Fibroblast of villous mesenchyme (primary cell): Measurements from ENCODE around the gene SLAMF6. TPM values are rescaled to one million over a fixed set of nuclear protein-coding genes. Genes with fewer than 3 reads are reported as not detected.
"Not testable (repeated sequence)": the region's sequence is repeated elsewhere in the genome, so short reads cannot be mapped to it uniquely, and the experiment has no call there.

Experiments used
- DNase-seq: peaks from one replicate; pipeline ENCODE4 v3.0.0-alpha.2; 2010; ENCODE audit warnings: low read depth
- H3K4me3 ChIP-seq: 2 replicates; pipeline ENCODE4 v1.5.1; 2011; ENCODE audit warnings: low read depth, mild to moderate bottlenecking, low read length
- total RNA-seq: library from RNA; depleted of rRNA; stranded (reverse); fragments of >200 nt; gene quantifications from 2 replicates; pipeline ENCODE4 v1.2.3, GENCODE V29; 2012
- TF ChIP-seq, protein P1 (sequence below): IDR thresholded peaks from 2 replicates; pipeline ENCODE4 v1.5.1; 2012; ENCODE audit warnings: low read depth, mild to moderate bottlenecking, low read length; ENCODE audit not compliant: insufficient read depth

SLAMF6 gene
- total RNA-seq, 1 donor = not detected

GRCh38 chr1:160537714-160538665, 14.9 kb upstream of the SLAMF6 start:
- no peak overlapping the region for H3K4me3 ChIP-seq
- no peak for DNase-seq
- TF ChIP-seq, protein P1, sequence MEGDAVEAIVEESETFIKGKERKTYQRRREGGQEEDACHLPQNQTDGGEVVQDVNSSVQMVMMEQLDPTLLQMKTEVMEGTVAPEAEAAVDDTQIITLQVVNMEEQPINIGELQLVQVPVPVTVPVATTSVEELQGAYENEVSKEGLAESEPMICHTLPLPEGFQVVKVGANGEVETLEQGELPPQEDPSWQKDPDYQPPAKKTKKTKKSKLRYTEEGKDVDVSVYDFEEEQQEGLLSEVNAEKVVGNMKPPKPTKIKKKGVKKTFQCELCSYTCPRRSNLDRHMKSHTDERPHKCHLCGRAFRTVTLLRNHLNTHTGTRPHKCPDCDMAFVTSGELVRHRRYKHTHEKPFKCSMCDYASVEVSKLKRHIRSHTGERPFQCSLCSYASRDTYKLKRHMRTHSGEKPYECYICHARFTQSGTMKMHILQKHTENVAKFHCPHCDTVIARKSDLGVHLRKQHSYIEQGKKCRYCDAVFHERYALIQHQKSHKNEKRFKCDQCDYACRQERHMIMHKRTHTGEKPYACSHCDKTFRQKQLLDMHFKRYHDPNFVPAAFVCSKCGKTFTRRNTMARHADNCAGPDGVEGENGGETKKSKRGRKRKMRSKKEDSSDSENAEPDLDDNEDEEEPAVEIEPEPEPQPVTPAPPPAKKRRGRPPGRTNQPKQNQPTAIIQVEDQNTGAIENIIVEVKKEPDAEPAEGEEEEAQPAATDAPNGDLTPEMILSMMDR = no peak

- no peak overlapping the region for H3K4me3 ChIP-seq
- TF ChIP-seq, protein P1 = no peak
- no peak for DNase-seq
Measured at GRCh38 chr1:160534823-160535605, 12.0 kb upstream of the SLAMF6 start.

DNA sequence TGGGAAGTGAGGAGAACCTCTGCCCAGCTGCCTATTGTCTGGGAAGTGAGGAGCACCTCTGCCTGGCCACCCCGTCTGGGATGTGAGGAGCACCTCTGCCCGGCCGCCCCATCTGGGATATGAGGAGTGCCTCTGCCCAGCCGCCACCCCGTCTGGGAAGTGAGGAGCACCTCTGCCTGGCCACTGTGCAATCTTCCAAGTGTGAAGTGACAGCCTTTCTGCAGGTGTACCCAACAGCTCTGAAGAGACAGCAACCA, 9.4 kb upstream of the SLAMF6 start:
- DNase-seq, H3K4me3 ChIP-seq: not testable (repeated sequence)

- not testable (repeated sequence) for H3K4me3 ChIP-seq, DNase-seq
Measured at GRCh38 chr1:160531809-160532556, 8.9 kb upstream of the SLAMF6 start.

GRCh38 chr1:160529401-160529952, 6.4 kb upstream of the SLAMF6 start:
- not testable (repeated sequence) for H3K4me3 ChIP-seq, DNase-seq

DNA sequence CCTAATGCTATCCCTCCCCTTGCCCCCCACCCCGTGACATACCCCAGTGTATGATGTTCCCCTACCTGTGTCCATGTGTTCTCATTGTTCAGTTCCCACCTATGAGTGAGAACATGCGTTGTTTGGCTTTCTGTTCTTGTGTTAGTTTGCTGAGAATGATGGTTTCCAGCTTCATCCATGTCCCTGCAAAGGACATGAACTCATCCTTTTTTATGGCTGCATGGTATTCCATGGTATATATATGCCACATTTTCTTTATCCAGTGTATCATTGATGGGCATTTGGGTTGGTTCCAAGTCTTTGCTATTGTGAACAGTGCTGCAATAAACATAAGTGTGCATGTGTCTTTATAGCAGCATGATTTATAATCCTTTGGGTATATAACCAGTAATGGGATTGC, 734 bp upstream of the SLAMF6 start:
- H3K4me3 ChIP-seq, DNase-seq: not testable (repeated sequence)

GRCh38 chr1:160522136-160522535, 919 bp downstream of the SLAMF6 start:
- DNase-seq = no peak
- no peak overlapping the region for H3K4me3 ChIP-seq
- TF ChIP-seq, protein P1 = no peak

DNA sequence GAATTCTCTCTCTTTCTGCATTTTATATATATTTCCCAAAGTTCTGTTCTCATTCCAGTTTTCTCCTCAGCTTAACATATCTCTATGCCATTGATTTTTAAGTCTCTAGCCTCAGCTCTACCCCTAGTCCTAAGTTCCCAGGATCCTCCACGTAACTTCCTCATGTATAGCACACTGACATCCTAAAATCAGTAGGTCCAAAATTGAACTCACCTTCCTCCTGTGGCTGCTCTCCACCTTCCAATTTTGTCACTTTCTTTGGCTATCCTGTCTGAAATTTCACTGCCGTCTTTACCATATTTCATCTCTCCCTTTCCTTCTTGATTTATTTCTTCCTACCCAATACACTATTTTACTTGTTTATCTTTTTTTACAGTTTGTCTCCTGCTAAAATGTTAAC, 1.5 kb downstream of the SLAMF6 start:
- H3K4me3 ChIP-seq = no peak overlapping the region
- no peak for DNase-seq
- TF ChIP-seq, protein P1 = no peak
